Inflammatory macrophage treated with lipopolysaccharide for 1 hour (primary cell): Measurements from ENCODE around the gene APOBEC3B.
"Not testable (repeated sequence)": the region's sequence is repeated elsewhere in the genome, so short reads cannot be mapped to it uniquely, and the experiment has no call there.

Experiments
- DNase-seq, 2 donors: peaks; one replicate each; pipeline ENCODE4 v3.0.0-alpha.2; 2020 to 2022

The APOBEC3B gene

DNA sequence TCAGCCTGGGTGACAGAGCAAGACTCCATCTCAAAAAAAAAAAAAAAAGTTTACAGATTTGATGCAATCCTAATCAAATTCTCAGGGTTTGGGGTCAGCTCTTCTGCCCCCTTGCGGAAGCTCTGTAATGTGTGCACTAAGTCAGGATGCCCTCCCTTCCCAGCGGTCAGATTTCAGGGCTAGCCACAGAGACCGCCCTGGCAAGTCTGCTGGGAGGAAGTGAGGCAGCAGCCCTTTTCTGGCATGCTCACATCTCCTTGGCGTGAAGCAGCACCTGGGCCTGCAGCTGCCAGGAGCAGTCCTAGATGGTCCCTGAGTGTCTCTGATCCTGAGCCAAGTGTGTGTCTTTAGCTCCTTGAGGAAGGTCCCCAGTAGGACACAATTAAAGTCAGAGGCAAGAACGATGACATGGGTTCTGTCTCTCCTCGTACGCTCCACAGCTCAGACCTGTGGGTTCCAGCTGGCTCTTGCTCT lies 21.1 kb downstream of the APOBEC3B start:
- DNase-seq: peak; percentile 76 to 92

GRCh38 chr22:39007177-39007576 lies 25.0 kb downstream of the APOBEC3B start:
- no peak for DNase-seq

GRCh38 chr22:39008271-39008850 lies 26.2 kb downstream of the APOBEC3B start:
- DNase-seq: not testable (repeated sequence)

- DNase-seq: no peak
These were observed 28.8 kb downstream of the APOBEC3B start for GRCh38 chr22:39010946-39011345.

DNA sequence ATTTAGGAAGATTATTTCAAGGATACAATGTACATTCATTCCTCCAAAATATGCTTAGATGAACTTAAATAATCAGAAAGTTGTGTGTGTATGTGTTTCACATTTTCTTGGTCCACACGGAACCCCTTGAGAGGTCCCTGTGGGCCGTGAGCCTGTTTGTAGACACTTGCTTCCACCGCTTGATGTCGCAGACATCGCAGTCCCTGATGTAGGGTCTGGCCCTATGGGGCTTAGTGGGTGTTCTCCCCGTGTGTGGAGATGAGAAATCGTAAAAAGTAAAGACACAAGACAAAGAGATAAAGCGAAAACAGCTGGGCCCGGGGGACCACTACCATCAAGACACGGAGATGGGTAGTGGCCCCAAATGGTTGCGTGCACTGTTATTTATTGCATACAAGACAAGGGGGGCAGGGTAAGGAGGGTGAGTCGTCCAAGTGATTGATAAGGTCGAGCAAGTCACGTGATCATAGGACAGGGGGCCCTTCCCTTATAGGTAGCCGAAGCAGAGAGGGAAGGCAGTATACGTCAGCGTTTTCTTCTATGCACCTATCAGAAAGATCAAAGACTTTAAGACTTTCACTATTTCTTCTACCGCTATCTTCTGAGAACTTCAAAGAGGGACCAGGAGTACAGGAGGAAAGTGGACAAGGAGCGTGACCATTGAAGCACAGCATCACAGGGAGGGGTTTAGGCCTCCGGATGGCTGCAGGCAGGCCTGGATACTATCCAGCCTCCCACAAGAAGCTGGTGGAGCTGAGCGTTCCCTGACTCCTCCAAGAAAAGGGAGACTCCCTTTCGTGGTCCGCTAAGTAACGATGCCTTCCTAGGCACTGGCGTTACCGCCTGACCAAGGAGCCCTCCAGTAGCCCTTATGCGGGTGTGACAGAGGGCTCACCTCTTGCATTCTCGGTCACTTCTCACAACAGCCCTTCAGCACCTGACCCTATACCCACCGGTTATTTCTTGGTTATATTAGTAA lies 30.7 kb downstream of the APOBEC3B start:
- DNase-seq: no peak

DNA sequence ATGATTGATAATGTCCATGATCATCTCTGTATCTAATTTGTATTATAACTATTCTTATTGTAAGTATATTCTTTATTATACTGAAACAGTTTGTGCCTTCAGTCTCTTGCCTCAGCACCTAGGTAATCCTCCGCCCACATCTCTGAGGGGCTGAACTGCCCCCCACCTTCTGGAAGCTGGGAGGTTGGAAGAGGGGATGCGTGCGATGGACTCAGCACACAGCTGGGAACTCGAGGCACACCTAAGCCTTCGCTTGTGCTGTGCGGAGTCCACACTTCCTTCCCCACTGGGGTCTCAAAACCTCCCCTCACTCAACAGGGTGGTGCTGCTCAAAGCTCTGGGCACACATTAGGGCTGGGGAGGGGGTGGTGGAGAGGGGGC lies 31.4 kb downstream of the APOBEC3B start:
- not testable (repeated sequence) for DNase-seq

DNA sequence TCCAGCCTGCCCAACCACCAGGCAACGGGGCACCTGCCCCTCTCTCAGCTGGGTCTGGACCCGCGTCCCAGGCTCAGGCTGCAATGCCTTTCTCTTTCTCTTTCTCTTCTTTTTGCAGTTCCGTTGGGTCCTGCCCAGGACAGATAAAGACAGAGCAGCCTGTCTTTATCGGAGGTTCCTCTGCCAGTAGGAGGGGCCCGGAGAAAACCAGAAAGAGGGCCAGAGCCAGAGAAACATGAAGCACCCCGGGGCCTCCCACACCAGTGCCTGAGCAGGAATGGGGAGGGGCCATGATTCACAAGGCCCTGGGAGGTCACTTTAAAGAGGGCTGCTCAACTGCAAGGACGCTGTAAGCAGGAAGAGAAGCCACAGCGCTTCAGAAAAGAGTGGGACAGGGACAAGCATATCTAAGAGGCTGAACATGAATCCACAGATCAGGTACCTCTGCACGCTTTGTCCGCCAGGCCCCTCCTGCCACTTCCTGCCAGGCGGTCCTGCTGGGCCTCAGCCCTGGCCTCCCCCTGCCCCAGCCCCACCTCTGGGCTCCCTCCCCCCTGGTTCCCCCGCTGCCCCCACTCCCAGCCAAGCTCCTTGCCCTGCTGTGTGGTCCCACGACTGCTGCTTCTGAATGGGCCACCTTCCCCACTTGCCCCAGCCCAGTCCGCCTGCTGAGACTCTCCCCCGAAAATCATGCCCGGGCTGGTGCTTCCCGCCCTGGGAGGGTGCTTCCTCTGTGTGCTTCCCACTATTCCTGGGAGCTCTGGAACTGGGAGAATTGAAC lies 32.0 kb downstream of the APOBEC3B start, which contains the start of gene APOBEC3C:
APOBEC3C (plus strand) TSS at position 316 of the 781 bp plus-strand sequence; CDS start at position 422, 106 bp downstream.
- peak; percentile 74 to 77 for DNase-seq

DNA sequence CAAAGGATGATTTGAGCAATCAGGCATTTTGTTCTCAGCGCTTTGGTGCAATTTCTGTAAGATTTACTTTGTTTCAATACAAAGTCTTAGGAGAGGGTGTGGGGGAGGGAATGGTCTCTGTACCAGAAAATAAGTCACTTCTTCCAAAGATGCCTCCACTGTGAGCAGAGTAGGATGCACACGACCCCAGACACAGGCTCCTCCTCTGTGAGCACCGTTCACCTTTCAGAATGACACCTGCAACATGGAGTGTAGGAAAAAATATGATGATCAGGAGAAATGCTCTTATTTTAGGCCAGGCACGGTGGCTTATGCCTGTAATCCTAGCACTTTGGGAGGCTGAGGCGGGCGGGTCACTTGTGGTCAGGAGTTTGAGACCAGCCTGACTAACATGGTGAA lies 32.6 kb downstream of the APOBEC3B start:
- not testable (repeated sequence) for DNase-seq

- no peak for DNase-seq
These were observed 34.4 kb downstream of the APOBEC3B start for GRCh38 chr22:39016592-39016991.

GRCh38 chr22:39017596-39018365 lies 35.6 kb downstream of the APOBEC3B start:
- DNase-seq: no peak

DNA sequence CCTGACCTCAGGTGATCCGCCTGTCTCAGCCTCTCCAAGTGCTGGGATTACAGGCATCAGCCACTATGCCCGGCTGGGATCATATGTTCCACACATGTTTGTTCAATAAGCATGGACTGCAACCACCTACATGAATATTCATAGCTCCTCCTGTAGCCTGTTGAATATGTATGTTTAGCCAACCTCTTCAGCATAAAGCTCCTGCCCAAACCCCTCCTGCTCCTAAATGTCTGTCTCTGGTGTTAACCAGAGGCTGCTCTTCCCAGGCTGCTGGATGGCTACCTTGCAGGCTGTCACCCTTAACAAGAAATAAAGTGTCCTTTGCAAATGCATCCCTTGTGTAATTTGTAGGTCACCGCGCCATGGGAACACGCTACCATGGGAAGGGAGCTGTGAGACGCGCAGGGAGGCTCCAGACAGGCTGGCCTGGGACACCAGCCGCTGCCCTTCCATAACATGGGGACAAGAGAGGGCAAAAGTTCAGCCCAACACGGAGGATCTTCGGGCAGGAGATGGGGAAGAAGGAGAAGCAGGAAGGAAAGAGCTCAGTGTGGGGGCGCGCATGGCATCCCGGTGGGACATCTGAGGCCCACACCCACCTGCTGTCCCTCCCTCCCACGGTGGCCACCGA lies 38.0 kb downstream of the APOBEC3B start:
- DNase-seq: not testable (repeated sequence)

DNA sequence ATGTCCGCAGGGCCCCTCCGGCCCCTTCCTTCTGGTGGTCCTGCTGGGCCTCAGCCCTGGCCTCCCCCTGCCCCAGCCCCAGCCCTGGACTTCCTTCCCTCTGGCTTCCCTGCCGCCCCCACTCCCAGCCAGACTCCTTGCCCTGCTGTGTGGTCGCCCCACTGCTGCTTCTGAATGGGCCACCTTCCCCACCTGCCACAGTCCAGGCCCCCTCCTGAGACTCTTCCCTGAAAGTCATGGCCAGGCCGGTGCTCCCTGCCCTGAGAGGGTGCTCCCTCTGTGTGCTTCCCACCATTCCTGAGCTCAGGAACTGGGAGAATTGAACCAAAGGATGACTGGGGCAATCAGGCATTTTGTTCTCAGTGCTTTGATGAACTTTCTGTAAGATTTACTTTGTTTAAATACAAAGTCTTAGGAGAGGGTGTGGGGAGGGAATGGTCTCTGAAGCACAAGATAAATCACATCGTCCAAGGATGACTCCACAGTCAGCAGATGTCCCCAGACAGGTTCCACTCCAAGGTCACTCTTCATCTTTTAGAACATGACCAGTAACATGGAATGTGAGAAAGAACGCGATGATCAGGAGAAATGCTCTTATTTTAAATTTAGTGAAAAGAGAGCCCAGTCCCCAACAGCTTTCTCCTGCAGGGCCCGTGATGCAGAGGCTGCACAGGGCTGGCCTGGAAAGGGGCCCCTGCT lies 39.6 kb downstream of the APOBEC3B start:
- no peak for DNase-seq

DNA sequence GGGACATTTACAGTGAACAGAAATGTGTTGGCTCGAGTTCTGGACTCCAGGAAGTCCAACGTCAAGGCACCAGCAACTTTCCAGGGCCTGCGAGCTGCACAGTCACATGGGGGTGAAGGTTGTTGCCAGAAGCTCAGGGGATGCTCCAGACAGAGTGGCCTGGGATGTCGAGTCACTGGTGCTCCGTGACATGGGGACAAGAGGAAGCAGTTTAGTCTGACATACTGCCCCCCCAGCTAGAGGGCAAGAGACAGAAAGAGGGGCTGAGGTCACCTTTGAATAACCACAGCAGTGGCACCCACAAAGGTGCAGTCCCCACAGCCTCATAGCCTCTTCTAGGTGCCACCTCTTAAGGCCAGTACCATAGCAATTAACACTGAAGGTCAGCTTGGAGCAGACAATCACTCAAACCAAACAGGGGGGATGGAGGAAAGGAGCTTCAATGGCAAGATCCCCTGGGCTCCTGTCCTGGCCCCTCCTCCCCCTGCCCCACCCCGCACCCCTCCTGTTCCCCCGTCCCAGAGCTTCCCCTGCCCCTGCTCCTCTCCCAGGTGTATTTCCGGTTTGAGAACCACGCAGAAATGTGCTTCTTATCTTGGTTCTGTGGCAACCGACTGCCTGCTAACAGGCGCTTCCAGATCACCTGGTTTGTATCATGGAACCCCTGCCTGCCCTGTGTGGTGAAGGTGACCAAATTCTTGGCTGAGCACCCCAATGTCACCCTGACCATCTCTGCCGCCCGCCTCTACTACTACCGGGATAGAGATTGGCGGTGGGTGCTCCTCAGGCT lies 42.6 kb downstream of the APOBEC3B start:
- DNase-seq: no peak

DNA sequence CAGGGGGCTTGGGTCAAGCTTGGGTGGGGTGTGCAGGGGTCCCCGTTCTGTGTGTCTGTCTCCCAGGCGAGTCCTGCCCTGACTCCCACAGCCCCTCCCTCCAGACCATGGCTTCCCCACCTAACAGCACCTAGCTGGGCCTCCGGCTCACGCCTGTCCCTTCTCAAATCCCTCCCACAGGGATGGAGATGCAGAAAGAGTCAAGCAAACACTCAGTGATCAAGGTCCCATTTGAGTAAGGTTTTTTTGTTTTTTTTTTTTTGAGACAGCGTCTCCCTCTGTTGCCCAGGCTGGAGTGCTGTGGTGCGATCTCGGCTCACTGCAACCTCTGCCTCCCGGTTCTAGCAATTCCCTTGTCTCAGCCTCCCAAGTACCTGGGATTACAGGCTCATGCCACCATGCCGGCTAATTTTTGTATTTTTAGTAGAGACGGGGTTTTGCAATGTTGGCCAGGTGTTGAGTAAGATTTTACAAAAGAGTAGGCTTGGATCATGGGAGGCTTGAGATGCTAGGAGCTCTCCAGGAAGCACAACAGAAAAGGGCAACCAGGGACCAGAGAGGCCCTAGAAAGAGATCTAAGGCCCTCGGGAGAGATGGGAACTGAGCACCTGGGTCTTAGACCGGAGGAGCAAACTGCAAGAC lies 44.5 kb downstream of the APOBEC3B start:
- no peak for DNase-seq

GRCh38 chr22:39027717-39028116 lies 45.6 kb downstream of the APOBEC3B start:
- DNase-seq: no peak

- no peak for DNase-seq
These were observed 46.1 kb downstream of the APOBEC3B start for GRCh38 chr22:39028281-39028680.

GRCh38 chr22:39029227-39029626 lies 47.1 kb downstream of the APOBEC3B start:
- peak in 1 of 2 donors; percentile 9 for DNase-seq

GRCh38 chr22:39030705-39031104 lies 48.6 kb downstream of the APOBEC3B start:
- DNase-seq: no peak

DNA sequence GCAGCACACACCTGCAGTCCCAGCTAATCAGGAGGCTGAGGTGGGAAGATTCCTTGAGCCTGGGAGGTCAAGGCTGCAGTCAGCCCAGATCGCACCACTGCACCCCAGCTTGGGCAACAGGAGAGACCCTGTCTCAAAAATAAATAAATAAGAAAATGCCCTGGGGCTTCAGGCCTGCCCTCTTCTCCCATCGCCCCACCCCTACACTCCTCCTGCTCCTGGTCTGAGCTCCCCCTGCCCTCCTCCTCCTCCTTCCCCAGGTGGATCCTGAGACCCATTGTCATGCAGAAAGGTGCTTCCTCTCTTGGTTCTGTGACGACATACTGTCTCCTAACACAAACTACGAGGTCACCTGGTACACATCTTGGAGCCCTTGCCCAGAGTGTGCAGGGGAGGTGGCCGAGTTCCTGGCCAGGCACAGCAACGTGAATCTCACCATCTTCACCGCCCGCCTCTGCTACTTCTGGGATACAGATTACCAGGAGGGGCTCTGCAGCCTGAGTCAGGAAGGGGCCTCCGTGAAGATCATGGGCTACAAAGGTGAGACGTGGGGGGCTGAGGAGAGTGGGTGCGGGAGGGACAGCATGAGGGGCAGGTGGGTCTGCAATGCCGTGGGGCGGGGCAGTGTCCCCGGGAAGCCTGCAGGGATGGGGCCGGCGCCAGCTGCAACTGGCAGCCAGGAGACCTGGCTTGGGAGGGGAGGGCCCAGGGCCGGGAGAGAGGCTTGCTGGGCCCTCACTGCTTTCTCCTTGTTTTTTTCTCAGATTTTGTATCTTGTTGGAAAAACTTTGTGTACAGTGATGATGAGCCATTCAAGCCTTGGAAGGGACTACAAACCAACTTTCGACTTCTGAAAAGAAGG lies 49.5 kb downstream of the APOBEC3B start:
- DNase-seq: not testable (repeated sequence)
